Natural killer cell (primary cell): ENCODE measurements around the gene PLSCR3. TPM values are rescaled to one million over a fixed set of nuclear protein-coding genes. Genes with fewer than 3 reads are reported as not detected.

Source experiments
- ATAC-seq, 3 donors: fragments of 150-1000 bp in 2 of 3; fragments of 200-7000 bp in 1 of 3; cut with Tn5 transposase; 1 replicate in 1 of 3; 2 replicates in 2 of 3; pipeline ENCODE4 v1.10.0; 2021; ENCODE audit warnings: mild to moderate bottlenecking in 2 of 3, moderate library complexity in 2 of 3
- DNase-seq, 2 donors: peaks; one replicate each; pipeline versions ENCODE4 v3.0.0 to v3.0.0-alpha.2; 2013 to 2021; ENCODE audit warnings: mixed read lengths in 1 of 2
- H3K27ac ChIP-seq: one replicate; pipeline ENCODE4 v1.5.1; 2013; ENCODE audit warnings: mild to moderate bottlenecking, low read length
- H3K27me3 ChIP-seq: one replicate; pipeline ENCODE4 v1.6.1; 2013; ENCODE audit warnings: low read length; ENCODE audit not compliant: control insufficient read depth, insufficient read depth
- H3K36me3 ChIP-seq: one replicate; pipeline ENCODE4 v1.6.1; 2013; ENCODE audit warnings: low read length; ENCODE audit not compliant: control insufficient read depth, insufficient read depth
- H3K4me1 ChIP-seq: one replicate; pipeline ENCODE4 v1.6.1; 2013; ENCODE audit warnings: low read length; ENCODE audit not compliant: control insufficient read depth, insufficient read depth
- H3K4me3 ChIP-seq: one replicate; pipeline ENCODE4 v1.5.1; 2013; ENCODE audit warnings: low read length
- H3K9me3 ChIP-seq: one replicate; pipeline ENCODE4 v1.6.1; 2013; ENCODE audit warnings: low read length; ENCODE audit not compliant: control insufficient read depth, insufficient read depth
- H3K27ac Mint-ChIP-seq, 2 donors: one replicate each; pipeline ENCODE4 v1.8.0; 2022; ENCODE audit warnings: mild to moderate bottlenecking in 2 of 2, mixed read lengths in 2 of 2, moderate library complexity in 1 of 2
- H3K27me3 Mint-ChIP-seq, 2 donors: one replicate each; pipeline ENCODE4 v1.8.0; 2022; ENCODE audit warnings: low read depth in 2 of 2, mixed read lengths in 2 of 2
- H3K36me3 Mint-ChIP-seq: one replicate; pipeline ENCODE4 v1.8.0; 2022; ENCODE audit warnings: mixed read lengths
- H3K4me1 Mint-ChIP-seq, 2 donors: one replicate each; pipeline ENCODE4 v1.8.0; 2022; ENCODE audit warnings: mixed read lengths in 2 of 2
- H3K4me3 Mint-ChIP-seq: one replicate; pipeline ENCODE4 v1.8.0; 2022; ENCODE audit warnings: mild to moderate bottlenecking, moderate library complexity, mixed read lengths
- H3K9me3 Mint-ChIP-seq, 2 donors: one replicate each; pipeline ENCODE4 v1.8.0; 2022; ENCODE audit warnings: mixed read lengths in 2 of 2
- WGBS: methylation state at CpG from one replicate; pipeline ENCODE4 v1.1.7; 2013; ENCODE audit warnings: missing lambda C conversion rate; ENCODE audit not compliant: insufficient coverage; 5-methylcytosine and 5-hydroxymethylcytosine counted together
- intact Hi-C: fragments of 100-400 bp; cut with micrococcal nuclease; formaldehyde crosslinking; loops from one replicate; pipeline ENCODE4 v1.14.2; 2022
- total RNA-seq, 4 donors: library from RNA; stranded (reverse); fragments of 120-200 nt in 1 of 4; gene quantifications; one replicate each; pipeline versions ENCODE4 v1.2.3 to v1.2.4, GENCODE V29; 2013 to 2022
- TF ChIP-seq, protein P1 (sequence below): fragments of 200-600 bp; IDR thresholded peaks from one replicate; pipeline ENCODE4 v1.8.0; 2022; ENCODE audit warnings: antibody characterized with exemption

Gene PLSCR3
- total RNA-seq, 3 donors from 2014 or later (not counting 1 experiment from before 2014, with no cell fraction given): 38.2 to 57.8 (median 47.0) TPM

DNA sequence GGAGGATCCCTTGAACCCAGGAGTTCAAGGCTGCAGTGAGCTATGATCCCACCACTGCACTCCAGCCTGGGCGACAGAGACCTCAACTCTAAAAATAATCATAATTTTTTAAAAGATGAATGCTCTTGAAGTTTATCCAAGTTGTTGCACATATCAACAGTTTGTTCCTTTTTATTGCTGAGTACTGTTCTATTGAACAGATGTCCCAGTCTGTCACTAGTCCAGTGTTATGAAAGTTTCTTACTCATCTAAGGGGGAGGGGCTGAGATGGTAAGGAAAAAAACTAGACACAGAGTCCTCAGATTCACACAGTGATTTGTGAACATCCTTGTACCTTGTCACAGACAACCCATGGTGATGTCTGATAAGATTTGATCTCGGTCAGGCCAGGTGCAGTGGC lies 54.1 kb downstream of the PLSCR3 start:
- no peaks in the 10 kb centered on the region for H3K27me3 ChIP-seq
- ATAC-seq: no peak
- peaks cover 63% of the 10 kb centered on the region for H3K36me3 ChIP-seq
- H3K27ac Mint-ChIP-seq: peak overlapping the region; percentile 29 to 47
- H3K4me3 Mint-ChIP-seq: no peak overlapping the region
- H3K27ac ChIP-seq: no peak overlapping the region
- H3K27me3 Mint-ChIP-seq: no peaks in the 10 kb centered on the region
- H3K4me1 Mint-ChIP-seq: peaks cover 27 to 45% of the 10 kb centered on the region in 2 donors
- intact Hi-C loops: no loop called here
- H3K36me3 Mint-ChIP-seq: no peaks in the 10 kb centered on the region
- H3K4me1 ChIP-seq: peaks cover 56% of the 10 kb centered on the region
- DNase-seq: no peak
- H3K4me3 ChIP-seq: no peak overlapping the region
- WGBS: 100% methylated on average over 2 of the region's 2 CpGs
- no peaks in the 10 kb centered on the region for H3K9me3 Mint-ChIP-seq
- H3K9me3 ChIP-seq: no peaks in the 10 kb centered on the region
- TF ChIP-seq, protein P1, sequence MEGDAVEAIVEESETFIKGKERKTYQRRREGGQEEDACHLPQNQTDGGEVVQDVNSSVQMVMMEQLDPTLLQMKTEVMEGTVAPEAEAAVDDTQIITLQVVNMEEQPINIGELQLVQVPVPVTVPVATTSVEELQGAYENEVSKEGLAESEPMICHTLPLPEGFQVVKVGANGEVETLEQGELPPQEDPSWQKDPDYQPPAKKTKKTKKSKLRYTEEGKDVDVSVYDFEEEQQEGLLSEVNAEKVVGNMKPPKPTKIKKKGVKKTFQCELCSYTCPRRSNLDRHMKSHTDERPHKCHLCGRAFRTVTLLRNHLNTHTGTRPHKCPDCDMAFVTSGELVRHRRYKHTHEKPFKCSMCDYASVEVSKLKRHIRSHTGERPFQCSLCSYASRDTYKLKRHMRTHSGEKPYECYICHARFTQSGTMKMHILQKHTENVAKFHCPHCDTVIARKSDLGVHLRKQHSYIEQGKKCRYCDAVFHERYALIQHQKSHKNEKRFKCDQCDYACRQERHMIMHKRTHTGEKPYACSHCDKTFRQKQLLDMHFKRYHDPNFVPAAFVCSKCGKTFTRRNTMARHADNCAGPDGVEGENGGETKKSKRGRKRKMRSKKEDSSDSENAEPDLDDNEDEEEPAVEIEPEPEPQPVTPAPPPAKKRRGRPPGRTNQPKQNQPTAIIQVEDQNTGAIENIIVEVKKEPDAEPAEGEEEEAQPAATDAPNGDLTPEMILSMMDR: no peak

Other genes starting within 250 kb of the PLSCR3 start
- gene ASGR1, start 215.2 kb downstream of the PLSCR3 start, total RNA-seq: 1 to 10 TPM in 1 of 3 donors, under 1 TPM in 1, not detected in 1; 0.35 to 1.4 TPM
- gene DLG4, start 174.7 kb downstream of the PLSCR3 start, total RNA-seq: 10 to 100 TPM in 1 of 3 donors, 1 to 10 TPM in 2; 6.7 to 11.2 (median 8.6) TPM
- 100 to 1,000 TPM; 439 to 637 (median 607) TPM for gene ACADVL, start 174.6 kb downstream of the PLSCR3 start, total RNA-seq
- 10 to 100 TPM; 46.5 to 66.6 (median 61.5) TPM for gene DVL2, start 160.0 kb downstream of the PLSCR3 start, total RNA-seq
- gene PHF23, start 155.1 kb downstream of the PLSCR3 start, total RNA-seq: 10 to 100 TPM; 19.3 to 32.3 (median 20.8) TPM
- gene GABARAP, start 152.1 kb downstream of the PLSCR3 start, total RNA-seq: 100 to 1,000 TPM; 256 to 277 (median 276) TPM
- gene CTDNEP1, start 142.8 kb downstream of the PLSCR3 start, total RNA-seq: 100 to 1,000 TPM; 127 to 139 (median 131) TPM
- gene ELP5, start 142.3 kb downstream of the PLSCR3 start, total RNA-seq: 10 to 100 TPM; 30.1 to 38.5 (median 30.3) TPM
- gene CLDN7, start 132.0 kb downstream of the PLSCR3 start, total RNA-seq: 1 to 10 TPM in 2 of 3 donors, under 1 TPM in 1; 0.99 to 1.8 (median 1.7) TPM
- gene SLC2A4, start 112.8 kb downstream of the PLSCR3 start, total RNA-seq: not detected
- under 1 TPM in 1 of 3 donors, not detected in 2; 0.05 TPM for gene YBX2, start 99.9 kb downstream of the PLSCR3 start, total RNA-seq
- 100 to 1,000 TPM; 483 to 608 (median 492) TPM for gene EIF5A, start 86.9 kb downstream of the PLSCR3 start, total RNA-seq
- gene GPS2, start 79.2 kb downstream of the PLSCR3 start, total RNA-seq: 100 to 1,000 TPM; 132 to 146 (median 133) TPM
- gene NEURL4, start 65.2 kb downstream of the PLSCR3 start, total RNA-seq: 10 to 100 TPM; 48.9 to 57.9 (median 51.4) TPM
- 100 to 1,000 TPM; 526 to 590 (median 540) TPM for gene ACAP1, start 58.0 kb downstream of the PLSCR3 start, total RNA-seq
- 1 to 10 TPM; 5.6 to 9.7 (median 8.3) TPM for gene KCTD11, start 42.4 kb downstream of the PLSCR3 start, total RNA-seq
- not detected for gene TMEM95, start 39.4 kb downstream of the PLSCR3 start, total RNA-seq
- 1 to 10 TPM in 1 of 3 donors, under 1 TPM in 2; 0.18 to 1.7 (median 0.73) TPM for gene TNK1, start 13.4 kb downstream of the PLSCR3 start, total RNA-seq
- 10 to 100 TPM; 31.8 to 35.9 (median 34.2) TPM for gene TMEM256, start 9.6 kb upstream of the PLSCR3 start, total RNA-seq
- 1 to 10 TPM; 2.8 to 3.4 (median 3.1) TPM for gene NLGN2, start 13.3 kb upstream of the PLSCR3 start, total RNA-seq
- not detected for gene SPEM1, start 25.8 kb upstream of the PLSCR3 start, total RNA-seq
- gene SPEM2, start 31.1 kb upstream of the PLSCR3 start, total RNA-seq: not detected
- not detected for gene SPEM3, start 34.3 kb upstream of the PLSCR3 start, total RNA-seq
- 1 to 10 TPM; 5.1 to 8.6 (median 7.0) TPM for gene TMEM102, start 40.9 kb upstream of the PLSCR3 start, total RNA-seq
- gene FGF11, start 45.0 kb upstream of the PLSCR3 start, total RNA-seq: 1 to 10 TPM; 1.2 to 4.2 (median 1.9) TPM
- 10 to 100 TPM in 2 of 3 donors, 1 to 10 TPM in 1; 9.8 to 10.4 (median 10.2) TPM for gene CHRNB1, start 50.5 kb upstream of the PLSCR3 start, total RNA-seq
- gene ZBTB4, start 85.1 kb upstream of the PLSCR3 start, total RNA-seq: 10 to 100 TPM; 64.0 to 72.5 (median 68.4) TPM
- gene SLC35G6, start 86.9 kb upstream of the PLSCR3 start, total RNA-seq: not detected
- 100 to 1,000 TPM; 515 to 879 (median 524) TPM for gene POLR2A, start 89.8 kb upstream of the PLSCR3 start, total RNA-seq
- gene TNFSF12, start 154.5 kb upstream of the PLSCR3 start, total RNA-seq: 10 to 100 TPM; 49.1 to 62.6 (median 60.3) TPM
- 10 to 100 TPM in 1 of 3 donors, 1 to 10 TPM in 2; 2.7 to 11.1 (median 2.7) TPM for gene TNFSF13, start 164.2 kb upstream of the PLSCR3 start, total RNA-seq
- 10 to 100 TPM; 36.9 to 42.3 (median 39.1) TPM for gene SENP3, start 167.4 kb upstream of the PLSCR3 start, total RNA-seq
- gene CD68, start 185.1 kb upstream of the PLSCR3 start, total RNA-seq: 10 to 100 TPM in 2 of 3 donors, 1 to 10 TPM in 1; 1.4 to 24.7 (median 13.0) TPM
- 10 to 100 TPM; 26.3 to 29.2 (median 27.1) TPM for gene MPDU1, start 189.3 kb upstream of the PLSCR3 start, total RNA-seq
- under 1 TPM in 1 of 3 donors, not detected in 2; 0.27 TPM for gene SOX15, start 195.6 kb upstream of the PLSCR3 start, total RNA-seq
- 10 to 100 TPM; 23.7 to 40.2 (median 29.5) TPM for gene FXR2, start 220.4 kb upstream of the PLSCR3 start, total RNA-seq
- 10 to 100 TPM; 63.0 to 71.6 (median 70.1) TPM for gene SAT2, start 233.3 kb upstream of the PLSCR3 start, total RNA-seq
- gene SHBG, start 235.6 kb upstream of the PLSCR3 start, total RNA-seq: not detected